ENCODE data around the gene MEA1. TPM values are rescaled to one million over a fixed set of nuclear protein-coding genes. Genes with fewer than 3 reads are reported as not detected.

Gene MEA1
- total RNA-seq, 6 donors from 2014 or later: 32.1 to 52.6 (median 43.0) TPM

GRCh38 chr6:42979523-42980177 lies 34.1 kb downstream of the MEA1 start:
- Histone ChIP-seq H3K27ac (peak overlapping the region; percentile 88 to 97 (median 92)), H3K9me3 (no peaks in the 10 kb centered on the region), H3K4me3 (peak overlapping the region; percentile 80 to 98 (median 92)), H3K36me3 (no peaks in the 10 kb centered on the region), H3K27me3 (no peaks in the 10 kb centered on the region), H3K4me1 (peaks cover 26 to 44% (median 29%) of the 10 kb centered on the region in 4 donors)
- no peak for DNase-seq
- TF ChIP-seq CTCF (IDR thresholded peaks at IDR 0.05) (no peak), POLR2AphosphoS5 (IDR thresholded peaks at IDR 0.05) (no peak), POLR2A (IDR thresholded peaks at IDR 0.05) (no peak), EP300 (IDR thresholded peaks at IDR 0.05) (no peak)
- WGBS, 2 donors: 37% methylated on average over 9 of the region's 9 CpGs
- peak in 1 of 2 donors; percentile 2 for ATAC-seq (ENCODE audit: low FRiP score in 2 of 2)

GRCh38 chr6:42978839-42979522 lies 34.8 kb downstream of the MEA1 start, which contains the start of gene PEX6:
PEX6 (minus strand) TSS chr6:42979181; CDS start chr6:42979150, 31 bp downstream.
- Histone ChIP-seq H3K4me3 (peak within 1 kb of the TSS; percentile 80 to 98 (median 92)), H3K4me1 (peaks cover 26 to 43% (median 29%) of the 10 kb centered on the region in 4 donors), H3K27me3 (no peaks in the 10 kb centered on the region), H3K9me3 (no peaks in the 10 kb centered on the region), H3K36me3 (no peaks in the 10 kb centered on the region), H3K27ac (peak within 1 kb of the TSS; percentile 88 to 97 (median 92))
- DNase-seq (peak; percentile 90 to 93), ATAC-seq (ENCODE audit: low FRiP score in 2 of 2) (peak; percentile 96 to 99)
- 0% methylated on average over 24 to 36 of the region's 59 CpGs for WGBS, 2 donors
- TF ChIP-seq CTCF (IDR thresholded peaks at IDR 0.05): peak in 1 of 6 experiments; percentile 5
- TF ChIP-seq EP300 (IDR thresholded peaks at IDR 0.05): no peak
- peak in 3 of 4 donors; percentile 33 to 86 (median 64) for TF ChIP-seq POLR2A (IDR thresholded peaks at IDR 0.05)
- peak; percentile 73 to 94 for TF ChIP-seq POLR2AphosphoS5 (IDR thresholded peaks at IDR 0.05)

- Histone ChIP-seq H3K27ac (peak overlapping the region; percentile 88 to 97 (median 92)), H3K4me3 (peak overlapping the region; percentile 80 to 98 (median 92)), H3K27me3 (no peaks in the 10 kb centered on the region), H3K4me1 (peaks cover 22 to 39% (median 25%) of the 10 kb centered on the region in 4 donors), H3K9me3 (no peaks in the 10 kb centered on the region), H3K36me3 (no peaks in the 10 kb centered on the region)
- peak; percentile 48 to 56 for ATAC-seq (ENCODE audit: low FRiP score in 2 of 2)
- 0% methylated on average over 2 of the region's 28 CpGs; no CpG with 5 or more reads in 1 of the 2 donors for WGBS, 2 donors
- peak in 1 of 2 donors; percentile 32 for DNase-seq
- TF ChIP-seq POLR2AphosphoS5 (IDR thresholded peaks at IDR 0.05): no peak
- TF ChIP-seq CTCF (IDR thresholded peaks at IDR 0.05): no peak
- no peak for TF ChIP-seq EP300 (IDR thresholded peaks at IDR 0.05)
- TF ChIP-seq POLR2A (IDR thresholded peaks at IDR 0.05): no peak
These were observed 35.3 kb downstream of the MEA1 start for GRCh38 chr6:42978487-42978838.

GRCh38 chr6:42974919-42975505 lies 38.7 kb downstream of the MEA1 start:
- Histone ChIP-seq H3K27me3 (no peaks in the 10 kb centered on the region), H3K27ac (no peak overlapping the region), H3K9me3 (no peaks in the 10 kb centered on the region), H3K4me1 (peaks cover 19 to 33% (median 22%) of the 10 kb centered on the region in 4 donors), H3K36me3 (no peaks in the 10 kb centered on the region), H3K4me3 (no peak overlapping the region)
- no peak for DNase-seq
- 81 to 85% methylated on average over 5 of the region's 5 CpGs for WGBS, 2 donors
- no peak for ATAC-seq (ENCODE audit: low FRiP score in 2 of 2)
- TF ChIP-seq POLR2AphosphoS5 (IDR thresholded peaks at IDR 0.05) (no peak), EP300 (IDR thresholded peaks at IDR 0.05) (no peak), CTCF (IDR thresholded peaks at IDR 0.05) (no peak), POLR2A (IDR thresholded peaks at IDR 0.05) (no peak)
